ENCODE results near the gene AP3S1.
A peak's percentile ranks its signal among the peaks of the same experiment; 100 is the strongest.
"Not testable (repeated sequence)": the region's sequence is repeated elsewhere in the genome, so short reads cannot be mapped to it uniquely, and the experiment has no call there.

Gene AP3S1

DNA sequence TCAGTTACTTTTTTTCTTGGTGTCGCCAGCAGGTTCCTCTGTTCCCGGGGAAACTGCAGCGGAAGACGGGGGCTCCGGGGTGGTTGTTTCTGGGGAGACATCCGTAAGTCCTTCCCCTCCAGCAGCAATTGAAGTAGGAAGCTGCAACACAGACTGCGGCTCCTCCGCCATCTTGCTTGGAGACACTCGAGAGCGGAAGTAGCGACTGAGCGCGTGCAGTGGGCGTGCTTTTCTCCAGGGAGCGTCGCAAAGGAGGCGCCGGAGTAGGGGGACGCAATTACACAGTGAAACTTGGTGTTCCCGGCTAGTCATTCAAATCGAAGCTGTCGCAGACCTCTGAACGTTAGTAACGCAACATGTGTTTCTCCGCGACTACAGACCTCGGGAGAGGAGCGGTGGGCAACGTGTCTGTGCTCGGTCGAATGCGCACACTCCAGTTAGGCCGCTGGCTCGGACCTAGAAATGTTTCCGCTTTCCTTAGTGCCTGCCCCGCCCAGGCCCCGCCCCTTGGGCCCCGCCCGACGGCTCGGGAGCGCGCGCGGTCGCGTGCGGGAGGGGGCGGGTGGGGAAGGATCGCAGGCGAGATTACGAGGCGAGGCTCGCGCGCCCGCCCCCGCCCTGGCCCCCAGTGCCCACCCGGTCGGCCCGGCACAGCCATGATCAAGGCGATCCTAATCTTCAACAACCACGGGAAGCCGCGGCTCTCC, at the start of gene AP3S1, which contains the start of gene ATG12:
AP3S1 (plus strand) TSS at position 554 of the 707 bp plus-strand sequence; CDS start at position 657, 103 bp downstream.
ATG12 (minus strand) TSS at position 184 of the 707 bp plus-strand sequence; CDS start at position 171, 13 bp downstream.
- DNase-seq: peak; percentile 88

- no peak for DNase-seq
Measured at GRCh38 chr5:115795700-115796099, 46.0 kb upstream of the AP3S1 start.

DNA sequence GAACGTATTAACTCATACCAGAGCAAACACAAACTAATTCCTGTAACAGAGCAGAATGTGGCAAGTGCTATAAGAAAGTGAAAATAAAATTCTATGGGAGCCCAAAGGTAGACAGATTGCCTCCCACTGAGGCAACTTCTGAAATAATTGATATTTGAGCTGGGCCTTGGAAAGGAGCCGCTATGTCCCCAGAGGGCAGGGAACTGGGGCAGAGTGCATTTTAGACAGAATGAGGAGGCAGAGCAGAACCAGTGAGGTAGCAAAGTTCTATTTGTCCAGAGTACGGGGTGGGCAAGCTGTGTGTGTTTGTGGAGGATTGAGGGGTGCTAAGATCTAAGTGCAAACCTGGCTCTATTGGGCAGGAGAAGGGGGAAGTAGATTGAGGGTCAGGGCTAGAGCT, 45.1 kb upstream of the AP3S1 start:
- DNase-seq: no peak

DNA sequence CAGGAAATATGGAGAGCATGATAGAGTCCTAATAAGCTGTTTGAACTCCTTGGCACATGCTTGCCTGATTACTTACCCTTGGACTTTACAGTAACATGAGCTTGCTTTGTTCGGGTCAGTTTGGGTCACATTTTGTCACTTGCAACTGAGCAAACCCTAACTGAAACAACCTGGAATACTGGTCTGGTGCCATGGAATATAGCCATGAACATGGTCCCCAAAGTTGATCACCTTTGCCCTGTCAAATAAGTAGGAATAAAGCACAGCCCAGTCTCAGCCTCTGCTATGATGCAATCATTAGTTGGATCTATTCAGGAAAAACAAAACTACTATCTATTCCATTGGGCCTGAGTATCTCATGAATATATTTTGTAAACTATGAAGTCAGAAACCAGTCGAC, 43.5 kb upstream of the AP3S1 start:
- DNase-seq: no peak

DNA sequence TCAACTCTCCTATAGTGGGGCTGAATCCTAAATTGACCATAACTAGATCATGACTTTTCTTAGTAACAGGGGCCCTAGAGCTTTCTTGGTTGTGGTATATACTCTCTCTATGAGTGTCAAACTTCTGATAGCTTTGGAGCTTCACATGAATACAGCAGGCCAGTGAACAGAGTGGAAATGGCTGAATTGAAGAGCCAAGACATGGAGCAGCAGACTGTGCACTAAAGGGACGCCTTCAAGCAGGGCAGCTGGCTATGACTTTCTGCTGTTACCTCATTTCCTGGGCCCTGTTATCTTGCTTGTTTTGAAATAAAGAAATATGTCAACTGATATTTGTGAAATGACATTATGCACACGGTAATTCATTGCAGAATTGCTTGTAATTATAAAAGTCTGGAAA, 41.6 kb upstream of the AP3S1 start:
- DNase-seq: no peak

GRCh38 chr5:115801152-115801551, 40.6 kb upstream of the AP3S1 start:
- DNase-seq: no peak

GRCh38 chr5:115801984-115802383, 39.8 kb upstream of the AP3S1 start:
- DNase-seq: no peak

GRCh38 chr5:115806986-115807653, 34.6 kb upstream of the AP3S1 start:
- no peak for DNase-seq

GRCh38 chr5:115807654-115808052, 34.1 kb upstream of the AP3S1 start:
- no peak for DNase-seq

GRCh38 chr5:115808066-115808465, 33.7 kb upstream of the AP3S1 start:
- DNase-seq: not testable (repeated sequence)

- DNase-seq: no peak
Measured at GRCh38 chr5:115809946-115810345, 31.8 kb upstream of the AP3S1 start.

- no peak for DNase-seq
Measured at GRCh38 chr5:115810761-115811160, 31.0 kb upstream of the AP3S1 start.

- no peak for DNase-seq
Measured at GRCh38 chr5:115811406-115811805, 30.3 kb upstream of the AP3S1 start.

DNA sequence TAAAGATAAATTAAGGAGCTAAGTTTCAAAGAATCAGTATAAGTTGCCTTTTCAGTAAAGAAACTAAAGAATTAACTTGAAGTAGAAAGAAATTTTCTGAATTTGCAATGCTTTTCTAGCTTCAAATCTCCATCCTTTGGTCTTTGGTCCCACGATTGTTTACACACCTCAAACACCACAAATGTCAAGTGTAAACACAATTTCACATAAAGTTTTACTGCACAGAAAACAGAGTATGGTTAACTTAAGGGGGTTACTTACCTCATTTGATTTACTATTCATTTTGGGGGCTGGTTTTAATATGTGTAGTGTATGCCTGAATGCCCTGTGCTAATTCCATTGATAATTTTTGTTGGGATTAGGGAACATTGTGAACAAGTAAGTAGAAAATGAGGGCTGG, 29.4 kb upstream of the AP3S1 start:
- DNase-seq: no peak

DNA sequence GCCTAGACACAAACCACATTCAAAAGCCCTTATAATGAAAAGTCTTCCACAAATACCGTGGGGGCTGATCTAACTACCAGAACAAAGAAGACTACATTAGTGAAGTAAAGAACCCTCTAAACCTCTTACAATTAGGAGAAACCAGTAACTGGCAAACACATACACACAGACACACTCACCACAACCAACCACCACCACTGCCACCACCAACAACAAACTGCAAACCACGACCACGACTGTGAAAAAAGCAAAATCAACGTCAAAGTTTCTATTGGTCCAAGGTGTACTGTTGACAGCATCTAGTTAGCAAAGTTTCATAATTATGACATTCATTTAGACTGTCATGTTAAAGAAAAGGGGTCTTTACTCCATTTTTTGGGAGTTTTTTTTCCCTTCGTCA, 28.0 kb upstream of the AP3S1 start:
- no peak for DNase-seq

DNA sequence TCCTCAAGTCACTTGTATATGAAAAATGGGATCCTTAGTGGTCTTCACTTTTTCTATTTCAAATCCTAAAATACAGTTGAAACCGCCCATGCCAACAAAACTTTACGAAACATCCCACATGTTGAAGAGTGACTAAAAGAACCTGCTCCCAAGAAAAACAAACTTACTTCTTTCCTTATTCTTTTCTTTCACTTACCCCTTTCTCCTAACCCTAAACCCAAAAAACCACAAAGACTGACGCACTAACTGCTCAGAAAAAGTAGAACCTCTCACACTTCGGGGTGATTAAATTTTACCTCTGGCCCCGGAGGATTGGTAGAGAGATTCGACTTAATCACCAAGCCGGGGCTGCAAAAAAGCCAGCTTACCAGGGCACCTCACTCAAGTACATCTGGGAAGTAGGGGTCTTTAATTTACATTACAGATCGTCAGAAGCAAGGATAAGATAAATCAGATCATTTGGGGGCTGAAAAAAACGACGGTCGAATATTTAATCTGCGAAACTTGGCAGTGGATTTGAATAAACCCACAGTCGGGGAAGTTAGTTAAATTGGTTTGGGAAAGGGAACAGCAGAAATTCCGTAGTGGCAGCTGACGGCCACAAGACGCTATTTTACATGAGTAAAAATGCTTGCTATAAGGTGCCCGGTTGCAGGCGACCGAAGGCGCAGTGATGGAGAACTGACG, 26.6 kb upstream of the AP3S1 start:
- DNase-seq: no peak

DNA sequence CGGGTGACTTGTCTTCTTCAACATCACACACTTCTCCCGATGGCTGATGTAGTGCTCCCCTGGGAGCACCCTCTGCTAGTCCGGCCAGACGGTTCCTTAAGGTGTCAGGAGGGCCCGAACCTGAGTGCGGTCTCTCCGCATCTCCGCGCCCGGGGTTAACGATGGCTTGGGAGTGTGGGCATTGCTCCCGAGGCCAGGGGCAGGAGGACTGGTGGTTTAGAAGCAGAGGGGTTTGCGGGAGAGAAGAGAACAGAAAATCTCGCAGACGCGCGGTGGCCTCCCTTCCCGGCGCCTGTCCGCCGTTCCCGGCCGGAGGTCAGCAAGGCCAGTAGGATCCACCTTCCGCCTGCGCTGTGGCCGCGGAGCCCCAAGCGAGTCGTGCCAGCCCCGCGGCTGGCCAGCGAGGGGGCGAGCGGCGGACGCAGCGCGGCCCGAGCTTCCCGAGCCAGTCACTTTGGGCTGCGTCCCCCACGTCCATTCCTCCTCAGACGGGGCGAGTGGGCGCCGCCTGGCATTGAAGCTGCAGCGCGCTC, 26.0 kb upstream of the AP3S1 start:
- DNase-seq: no peak

DNA sequence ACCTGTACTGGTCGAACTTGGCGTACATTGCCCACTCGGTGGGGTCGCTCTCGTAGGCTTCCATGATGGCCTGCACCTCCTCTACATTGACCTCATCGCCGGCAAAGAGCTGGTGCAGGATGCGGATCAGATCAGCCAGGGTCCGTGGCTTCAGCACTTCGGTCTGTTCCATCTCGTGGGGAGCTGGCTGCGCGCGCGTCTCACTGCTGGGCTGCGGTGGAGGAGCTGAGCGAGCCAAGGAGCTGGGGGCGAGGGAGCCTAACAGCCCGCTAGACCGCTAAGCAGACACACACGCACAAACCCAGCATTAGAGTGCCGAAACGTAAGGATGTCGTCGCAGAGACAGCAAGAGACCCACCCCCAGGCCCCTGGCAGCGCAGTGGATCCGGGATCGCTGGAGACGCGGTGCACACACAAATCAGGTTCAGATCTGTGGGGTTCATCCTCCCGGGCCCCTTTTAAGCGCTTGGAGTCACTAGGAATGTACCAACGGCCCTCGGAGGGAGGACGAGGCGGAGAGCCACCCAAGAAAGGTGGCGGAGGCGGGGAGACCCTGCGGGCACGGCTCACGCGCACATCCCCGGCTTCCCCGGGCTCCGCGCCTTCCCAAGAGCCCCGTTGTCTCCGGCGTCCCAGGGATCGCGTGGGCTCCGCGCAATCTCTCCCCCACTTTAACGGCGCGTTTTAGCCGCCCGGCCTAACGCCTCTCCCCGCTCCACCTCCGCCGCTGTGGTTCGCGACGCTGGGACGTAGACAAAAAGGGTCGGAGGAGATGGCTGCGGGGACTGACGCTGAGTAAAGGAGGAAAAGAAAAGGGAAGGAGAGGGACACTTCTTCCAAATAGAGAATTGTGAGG, 25.3 kb upstream of the AP3S1 start, which contains the start of gene CDO1:
CDO1 (minus strand) TSS at position 434 of the 856 bp plus-strand sequence; CDS start at position 172, 262 bp downstream.
- no peak for DNase-seq

DNA sequence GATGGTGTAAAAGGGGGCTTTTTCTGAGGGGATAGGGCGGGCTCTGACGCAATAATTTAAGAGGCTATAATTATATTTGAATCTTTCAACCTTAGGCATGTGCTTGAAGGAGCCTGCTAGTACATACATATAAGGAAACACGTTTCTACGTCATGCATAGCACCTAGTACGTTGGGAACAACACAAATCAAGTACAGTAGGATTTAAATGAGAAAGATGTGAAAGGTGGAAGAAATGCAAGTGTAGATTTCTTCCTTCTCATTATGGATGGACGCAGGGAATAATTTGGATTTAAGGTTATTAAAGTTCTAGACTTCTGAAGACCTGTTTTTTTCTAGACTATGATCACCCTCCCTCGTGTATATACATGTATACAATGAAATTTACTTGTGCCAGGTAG, 24.3 kb upstream of the AP3S1 start:
- DNase-seq: no peak

DNA sequence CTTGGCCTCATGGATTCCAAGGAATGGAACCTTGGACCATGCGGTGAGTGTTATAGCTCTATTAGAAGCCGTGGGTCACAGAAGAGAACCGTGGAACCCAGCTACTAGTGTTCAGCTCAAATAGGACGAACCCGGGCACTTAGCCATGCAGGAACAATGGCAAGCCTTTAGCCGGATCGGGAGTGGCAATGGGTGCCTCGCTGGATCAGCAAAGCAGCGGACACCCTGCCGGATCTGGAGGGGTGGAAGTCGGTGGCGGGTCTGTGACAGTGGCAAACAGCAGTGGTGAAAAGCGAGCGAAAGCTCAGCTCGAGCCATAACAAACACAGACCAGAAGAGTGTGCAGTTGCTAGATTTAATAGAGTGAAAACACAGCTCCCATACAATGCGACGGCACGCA, 22.9 kb upstream of the AP3S1 start:
- DNase-seq: no peak

- no peak for DNase-seq
Measured at GRCh38 chr5:115820846-115821245, 20.9 kb upstream of the AP3S1 start.

DNA sequence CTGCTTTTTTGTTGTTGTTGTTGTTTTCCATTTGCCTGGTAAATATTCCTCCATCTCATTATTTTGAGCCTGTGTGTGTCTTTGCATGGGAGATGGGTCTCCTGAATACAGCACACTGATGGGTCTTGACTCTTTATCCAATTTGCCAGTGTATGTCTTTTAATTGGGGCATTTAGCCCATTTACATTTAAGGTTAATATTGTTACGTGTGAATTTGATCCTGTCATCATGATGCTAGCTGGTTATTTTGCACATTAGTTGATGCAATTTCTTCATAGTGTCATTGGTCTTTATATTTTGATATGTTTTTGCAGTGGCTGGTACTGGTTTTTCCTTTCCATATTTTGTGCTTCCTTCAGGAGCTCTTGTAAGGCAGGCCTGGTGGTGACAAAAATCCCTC, 16.8 kb upstream of the AP3S1 start:
- not testable (repeated sequence) for DNase-seq

DNA sequence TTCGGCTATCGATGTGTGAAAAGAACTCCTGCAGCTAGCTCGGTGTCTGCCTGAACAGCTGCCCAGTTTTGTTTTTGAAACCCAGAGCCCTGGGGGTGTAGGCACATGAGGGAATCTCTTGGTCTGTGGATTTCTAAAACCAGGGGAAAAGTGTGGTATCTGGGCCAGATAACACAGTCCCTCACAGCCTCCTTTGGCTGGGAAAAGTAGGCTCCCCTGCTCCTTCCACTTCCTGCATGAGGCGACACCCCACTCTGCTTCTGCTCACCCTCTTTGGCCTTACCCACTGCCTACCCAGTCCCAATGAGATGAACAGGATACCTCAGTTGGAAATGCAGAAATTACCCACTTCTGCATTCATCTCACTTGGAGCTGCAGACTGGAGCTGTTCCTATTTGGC, 15.8 kb upstream of the AP3S1 start:
- DNase-seq: no peak

Measured in GDM1 (cell line).